IMR-90 (cell line): ENCODE data around the gene CD99. TPM values are rescaled to one million over a fixed set of nuclear protein-coding genes. Genes with fewer than 3 reads are reported as not detected.

Source experiments
- ATAC-seq: fragments of 200-7000 bp; cut with Tn5 transposase; 2 replicates; pipeline ENCODE4 v1.9.1; 2020; ENCODE audit warnings: low read depth, mild to moderate bottlenecking, moderate library complexity
- Bru-seq: library from RNA; stranded (reverse); fragments of 400-500 nt; gene quantifications from one replicate; lab custom pipeline; 2021; lab: Mats Ljungman, UMichigan
- BruChase-seq, 2 experiments: library from RNA; stranded (reverse); fragments of 400-500 nt; gene quantifications; one replicate each; lab custom pipeline; 2021; lab: Mats Ljungman, UMichigan
- BruUV-seq: library from RNA; stranded (reverse); fragments of 400-500 nt; replicated peaks from 2 replicates; lab custom pipeline; 2021; lab: Mats Ljungman, UMichigan
- CTCF ChIA-PET: fragments of 300-600 bp; formaldehyde crosslinking; extraction: SDS; loops from one replicate; lab custom pipeline; 2021; ENCODE audit warnings: antibody characterized with exemption; lab: Yijun Ruan, JAX
- POLR2A ChIA-PET: fragments of 300-600 bp; sonication (Branson Sonifier 250); formaldehyde crosslinking; loops from one replicate; lab custom pipeline; 2022; ENCODE audit warnings: antibody characterized with exemption; ENCODE audit not compliant: unreplicated experiment; lab: Charles Lee
- DNase-seq: peaks from one replicate; pipeline ENCODE4 v3.0.0; 2013
- H2AFZ ChIP-seq: replicated peaks from 2 replicates; pipeline ENCODE3; 2013; ENCODE audit warnings: low read length, mild to moderate bottlenecking; ENCODE audit not compliant: poor library complexity
- H2AK5ac ChIP-seq: 2 replicates; pipeline ENCODE4 v1.6.1; 2013; ENCODE audit warnings: low read depth, low read length, inconsistent platforms
- H2AK9ac ChIP-seq: replicated peaks from 2 replicates; pipeline ENCODE3; 2013; ENCODE audit warnings: mild to moderate bottlenecking, low read depth, low read length, moderate library complexity; ENCODE audit not compliant: poor library complexity
- H2BK120ac ChIP-seq: 2 replicates; pipeline ENCODE4 v1.6.1; 2013; ENCODE audit warnings: low read depth, low read length, inconsistent platforms
- H2BK15ac ChIP-seq: 3 replicates; pipeline ENCODE4 v1.6.1; 2013; ENCODE audit warnings: low read depth, low read length, inconsistent platforms
- H2BK20ac ChIP-seq: 2 replicates; pipeline ENCODE4 v1.6.1; 2013; ENCODE audit warnings: low read depth, mild to moderate bottlenecking, inconsistent platforms, low read length, moderate library complexity
- H2BK5ac ChIP-seq: 2 replicates; pipeline ENCODE4 v1.6.1; 2013; ENCODE audit warnings: mild to moderate bottlenecking, low read depth, low read length, inconsistent platforms; ENCODE audit not compliant: poor library complexity, severe bottlenecking
- H3K14ac ChIP-seq: replicated peaks from 2 replicates; pipeline ENCODE4 v1.6.1; 2013; ENCODE audit warnings: low read depth, low read length, inconsistent platforms
- H3K18ac ChIP-seq: 2 replicates; pipeline ENCODE4 v1.6.1; 2013; ENCODE audit warnings: low read depth, low read length, control low read depth
- H3K23ac ChIP-seq: 2 replicates; pipeline ENCODE4 v1.6.1; 2013; ENCODE audit warnings: low read depth, low read length, inconsistent platforms
- H3K27ac ChIP-seq: 2 replicates; pipeline ENCODE4 v1.5.1; 2013; ENCODE audit warnings: mild to moderate bottlenecking, control low read depth, low read length; ENCODE audit not compliant: insufficient read depth
- H3K27me3 ChIP-seq: 2 replicates; pipeline ENCODE4 v1.6.1; 2013; ENCODE audit warnings: low read length; ENCODE audit not compliant: control insufficient read depth, insufficient read depth
- H3K36me3 ChIP-seq: 2 replicates; pipeline ENCODE4 v1.6.1; 2013; ENCODE audit warnings: low read length, mixed read lengths; ENCODE audit not compliant: control insufficient read depth, insufficient read depth
- H3K4ac ChIP-seq: 2 replicates; pipeline ENCODE4 v1.6.1; 2013; ENCODE audit warnings: low read depth, low read length, inconsistent platforms
- H3K4me1 ChIP-seq: 2 replicates; pipeline ENCODE4 v1.6.1; 2013; ENCODE audit warnings: low read length, mixed read lengths; ENCODE audit not compliant: control insufficient read depth, insufficient read depth
- H3K4me2 ChIP-seq: 2 replicates; pipeline ENCODE4 v1.6.1; 2013; ENCODE audit warnings: low read depth, mild to moderate bottlenecking, control low read depth, low read length, moderate library complexity
- H3K4me3 ChIP-seq: 2 replicates; pipeline ENCODE4 v1.5.1; 2013; ENCODE audit warnings: low read depth, mild to moderate bottlenecking, control low read depth, low read length, moderate library complexity; ENCODE audit not compliant: insufficient read depth
- H3K56ac ChIP-seq: 2 replicates; pipeline ENCODE4 v1.6.1; 2013; ENCODE audit warnings: low read length, inconsistent platforms; ENCODE audit not compliant: insufficient read depth; ENCODE audit errors: extremely low read depth
- H3K79me1 ChIP-seq, 2 experiments: 2 replicates each; pipeline ENCODE4 v1.6.1; 2013; ENCODE audit warnings: low read length in 2 of 2, inconsistent platforms in 1 of 2, low read depth in 1 of 2
- H3K9ac ChIP-seq: 2 replicates; pipeline ENCODE4 v1.6.1; 2013; ENCODE audit warnings: low read depth, low read length, control low read depth
- H3K9me1 ChIP-seq: 2 replicates; pipeline ENCODE4 v1.6.1; 2013; ENCODE audit warnings: low read length, inconsistent platforms; ENCODE audit not compliant: insufficient read depth
- H3K9me3 ChIP-seq: 2 replicates; pipeline ENCODE4 v1.6.1; 2013; ENCODE audit warnings: low read length; ENCODE audit not compliant: control insufficient read depth, insufficient read depth
- H4K20me1 ChIP-seq: 2 replicates; pipeline ENCODE4 v1.6.1; 2013; ENCODE audit warnings: low read length, inconsistent platforms; ENCODE audit not compliant: insufficient read depth
- H4K5ac ChIP-seq: 2 replicates; pipeline ENCODE4 v1.6.1; 2013; ENCODE audit warnings: mild to moderate bottlenecking, low read depth, low read length, control low read depth
- H4K8ac ChIP-seq, 2 experiments: 2 replicates each; pipeline ENCODE4 v1.6.1; 2013; ENCODE audit warnings: low read depth in 2 of 2, low read length in 2 of 2, control low read depth in 1 of 2, inconsistent platforms in 1 of 2
- H4K91ac ChIP-seq: 2 replicates; pipeline ENCODE4 v1.6.1; 2013; ENCODE audit warnings: low read depth, low read length, inconsistent platforms; ENCODE audit not compliant: insufficient read depth
- MAZ ChIP-seq: IDR thresholded peaks from 2 replicates; pipeline ENCODE4 v1.6.1; 2012; ENCODE audit warnings: low read depth, mild to moderate bottlenecking, low read length, improper control_type of control experiment, moderate library complexity, borderline replicate concordance
- POLR2A ChIP-seq: IDR thresholded peaks from 2 replicates; pipeline ENCODE4 v1.6.1; 2012; ENCODE audit warnings: mild to moderate bottlenecking, low read depth, low read length
- SMC3 ChIP-seq: fragments of 150-350 bp; IDR thresholded peaks from 2 replicates; pipeline ENCODE4 v1.6.1; 2016; ENCODE audit warnings: low read depth, mild to moderate bottlenecking, antibody characterized with exemption, low read length, moderate library complexity
- WGBS, 2 experiments: methylation state at CpG; one replicate each; pipeline versions ENCODE4 v1.1.5 to v1.1.7; 2013; ENCODE audit warnings: missing lambda C conversion rate in 2 of 2; ENCODE audit not compliant: insufficient read length in 1 of 2; ENCODE audit errors: extremely low coverage in 2 of 2; 5-methylcytosine and 5-hydroxymethylcytosine counted together
- dilution Hi-C: fragments of 300-500 bp; cut with HindIII; formaldehyde crosslinking; loops from one replicate; pipeline ENCODE4 v1.14.3; 2018; ENCODE audit warnings: low sequenced_read_pairs; ENCODE audit not compliant: unreplicated experiment
- in situ Hi-C: fragments of 300-500 bp; cut with MboI; formaldehyde crosslinking; loops from 3 replicates; pipeline ENCODE4 v1.14.3; 2019; ENCODE audit warnings: low sequenced_read_pairs, inconsistent platforms, mixed read lengths
- intact Hi-C: fragments of 100-400 bp; cut with micrococcal nuclease; formaldehyde crosslinking; loops from 2 replicates; pipeline ENCODE4 v1.10.0; 2022
- long read RNA-seq: library from polyadenylated mRNA; unstranded; transcript quantifications from one replicate; pipeline ENCODE4 v2.0.0, GENCODE V29; 2021; ENCODE audit not compliant: unreplicated experiment
- polyA plus RNA-seq, 3 experiments: library from polyadenylated mRNA; depleted of rRNA; stranded (reverse); fragments of >200 nt; gene quantifications; 2 replicates each; pipeline ENCODE4 v1.2.3, GENCODE V29; 2012; ENCODE audit warnings: low replicate concordance in 1 of 3
- total RNA-seq: library from RNA; depleted of rRNA; stranded (reverse); fragments of >200 nt; gene quantifications from 2 replicates; pipeline ENCODE4 v1.2.3, GENCODE V29; 2012; rRNA removed

CD99 gene, protein sequence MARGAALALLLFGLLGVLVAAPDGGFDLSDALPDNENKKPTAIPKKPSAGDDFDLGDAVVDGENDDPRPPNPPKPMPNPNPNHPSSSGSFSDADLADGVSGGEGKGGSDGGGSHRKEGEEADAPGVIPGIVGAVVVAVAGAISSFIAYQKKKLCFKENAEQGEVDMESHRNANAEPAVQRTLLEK
- total RNA-seq, result 102 and 107 TPM in 2 replicates
- 369 and 477 TPM in 2 replicates for polyA plus RNA-seq (2012; rRNA removed)
- 472 and 612 TPM in 2 replicates for polyA plus RNA-seq (2012; cell fraction: cytosol; rRNA removed)
- 114 and 169 TPM in 2 replicates for polyA plus RNA-seq (2012; cell fraction: nucleus; rRNA removed; ENCODE audit: low replicate concordance)
- percentile 88 among the genes with signal in this experiment for Bru-seq, nascent RNA
- BruChase-seq, experiment 1, labeled RNA remaining after a 6-hour chase, result percentile 91 among the genes with signal in this experiment
- percentile 85 among the genes with signal in this experiment for BruChase-seq, experiment 2, labeled RNA remaining after a 2-hour chase
- long read RNA-seq, transcript CD99-204 (9 exons, 892 nt), result minor isoform, 5 of 422 reads
- long read RNA-seq, transcript CD99-205 (10 exons, 1,291 nt), result major isoform, 272 of 422 reads
- long read RNA-seq, transcript CD99-212 (10 exons, 1,089 nt), result minor isoform, 30 of 422 reads
- long read RNA-seq, partial matches to known transcripts, result 14 of 422 reads
- long read RNA-seq, other reads (novel, unspliced or antisense), result 100 of 422 reads

- H3K4me3 ChIP-seq, result peak within 1 kb of the TSS; percentile 91
- ChIA-PET POLR2A (no interaction called here), CTCF (no interaction called here)
- H4K8ac ChIP-seq, result peak within 1 kb of the TSS; percentile 62 to 85
- WGBS, 2 experiments, result 1% methylated on average over 36 of the region's 73 CpGs; no CpG with 5 or more reads in 1 of the 2 experiments
- BruUV-seq, result no TSS peak
- H2BK15ac ChIP-seq, result 0 out of 3 replicates have a peak within 1 kb of the TSS, but pooled peaks have one; percentile 18
- no peaks in the 10 kb centered on the region; the same call in 1 of the 2 replicates for H3K36me3 ChIP-seq
- peak within 1 kb of the TSS; percentile 81 for H3K56ac ChIP-seq
- no peak within 1 kb of the TSS; the same call in 1 of the 2 replicates for H3K18ac ChIP-seq
- peaks cover 4% of the 10 kb centered on the region; the same call in 1 of the 2 replicates for H3K27me3 ChIP-seq
- H3K4me2 ChIP-seq, result peak within 1 kb of the TSS; percentile 79
- H4K91ac ChIP-seq, result peak within 1 kb of the TSS; percentile 53
- H3K23ac ChIP-seq, result peak within 1 kb of the TSS; percentile 91
- peak within 1 kb of the TSS; percentile 93 for H2AFZ ChIP-seq
- DNase-seq (peak; percentile 78), ATAC-seq (peak; percentile 98)
- H2BK5ac ChIP-seq, result peak within 1 kb of the TSS; percentile 12
- in situ Hi-C loops, result no loop called here
- peak within 1 kb of the TSS; percentile 98 for H2AK9ac ChIP-seq
- no peaks in the 10 kb centered on the region for H3K9me3 ChIP-seq
- H3K14ac ChIP-seq, result peak within 1 kb of the TSS; percentile 95
- H2BK20ac ChIP-seq, result 0 out of 2 replicates have a peak within 1 kb of the TSS, but pooled peaks have one; percentile 6
- H2AK5ac ChIP-seq, result peak within 1 kb of the TSS; percentile 34
- dilution Hi-C loops, result no loop called here
- peak within 1 kb of the TSS; percentile 91 for H3K4ac ChIP-seq
- H3K9me1 ChIP-seq, result peaks cover 7% of the 10 kb centered on the region
- H3K79me1 ChIP-seq, result peaks cover 4 to 33% of the 10 kb centered on the region in 2 experiments; a peak in 3 of 4 replicates
- H3K27ac ChIP-seq, result peak within 1 kb of the TSS; percentile 61
- peaks cover 24% of the 10 kb centered on the region for H4K20me1 ChIP-seq
- peak within 1 kb of the TSS; percentile 88 for H3K9ac ChIP-seq
- peak within 1 kb of the TSS; percentile 15; the same call in 1 of the 2 replicates for H4K5ac ChIP-seq
- peak within 1 kb of the TSS; percentile 44 for H2BK120ac ChIP-seq
- intact Hi-C loops, result loop anchor here (1.0 to 5.0 kb wide), 2 partner anchors 13 to 74 kb away; no protein-coding TSS in a partner anchor
- TF ChIP-seq MAZ (peak; percentile 72; the same call in 1 of the 2 replicates), POLR2A (0 out of 2 replicates have a peak, but pooled peaks have one; percentile 39), SMC3 (no peak)
- 0 out of 2 replicates have a peak, but pooled peaks cover 2% of the 10 kb centered on the region for H3K4me1 ChIP-seq
Observed at GRCh38 chrX:2690856-2691542, at the start of gene CD99. Gene CD99, plus strand, starts transcription at chrX:2691295. Its CDS starts 66 bp downstream, at chrX:2691361.
